GM18520 (cell line): Measurements from ENCODE around the gene ADK.

ENCODE experiments used
- ATAC-seq: cut with Tn5 transposase; IDR thresholded peaks from one replicate; pipeline ENCODE4 v1.9.1; 2021; ENCODE audit not compliant: unreplicated experiment

ADK gene

DNA sequence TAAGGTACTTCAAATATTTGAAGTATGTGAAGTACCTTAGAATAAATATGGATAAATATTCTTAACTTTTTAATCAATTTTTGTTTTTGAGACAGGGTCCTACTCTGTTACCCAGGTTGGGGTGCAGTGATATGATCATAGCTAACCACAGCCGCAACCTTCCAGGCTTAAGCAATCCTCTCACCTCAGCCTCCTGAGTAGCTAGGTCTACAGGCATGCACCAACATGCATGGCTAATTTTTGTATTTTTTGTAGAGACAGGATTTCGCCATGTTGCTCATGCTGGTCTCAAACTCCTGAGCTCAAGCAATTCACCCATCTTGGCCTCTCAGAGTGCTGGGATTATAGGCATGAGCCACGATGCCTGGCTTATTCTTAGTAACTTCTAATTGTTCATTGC, 555.9 kb downstream of the ADK start:
- ATAC-seq, result no peak

- no peak for ATAC-seq
Measured at GRCh38 chr10:74708246-74708645, 557.2 kb downstream of the ADK start.

GRCh38 chr10:74718208-74718607, 567.2 kb downstream of the ADK start:
- no peak for ATAC-seq

- no peak for ATAC-seq
Measured at GRCh38 chr10:74728225-74728624, 577.2 kb downstream of the ADK start.

DNA sequence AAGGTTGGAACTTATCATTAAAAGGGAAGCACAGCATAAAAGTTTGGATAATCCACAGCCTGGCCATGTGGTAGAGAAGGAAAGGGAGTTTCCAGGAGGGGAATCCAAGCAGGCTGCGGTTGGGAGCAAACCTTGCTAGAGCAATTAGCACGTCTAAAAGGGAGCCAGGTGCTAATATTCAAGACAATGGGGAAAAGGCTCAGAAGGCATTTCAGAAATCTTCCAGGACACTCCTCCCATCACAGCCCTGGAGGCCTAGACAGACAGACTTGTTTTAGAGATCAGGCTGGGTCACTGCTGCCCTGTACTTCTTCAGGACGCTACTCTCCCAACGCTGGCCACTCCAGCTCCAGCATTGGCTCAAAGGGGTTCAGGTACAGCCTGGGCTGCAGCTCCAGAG, 579.2 kb downstream of the ADK start:
- ATAC-seq, result no peak

GRCh38 chr10:74733612-74734011, 582.6 kb downstream of the ADK start:
- ATAC-seq, result no peak

- ATAC-seq, result no peak
Measured at GRCh38 chr10:74736029-74736428, 585.0 kb downstream of the ADK start.

DNA sequence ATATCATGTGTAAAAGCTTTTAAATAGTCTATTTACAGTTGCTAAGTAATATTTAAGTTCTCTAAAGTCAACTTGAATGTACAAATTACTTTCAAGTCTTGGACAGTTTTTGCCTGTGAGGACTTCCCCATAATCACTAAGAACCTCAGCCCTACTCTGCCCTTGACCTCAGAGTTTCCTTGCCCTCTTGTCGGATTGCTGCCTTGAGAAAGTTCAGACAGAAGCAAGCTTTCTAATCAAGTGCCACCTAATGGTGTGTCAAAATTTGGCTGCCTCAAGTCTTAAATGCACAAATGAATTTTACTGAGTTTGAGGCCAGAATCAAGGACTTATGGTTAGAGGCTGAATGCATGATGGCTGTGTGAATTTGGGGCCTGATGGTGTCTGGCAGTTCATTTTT, 587.0 kb downstream of the ADK start:
- no peak for ATAC-seq

- ATAC-seq, result no peak
Measured at GRCh38 chr10:74738542-74738941, 587.5 kb downstream of the ADK start.

GRCh38 chr10:74738985-74739567, 588.1 kb downstream of the ADK start:
- ATAC-seq, result no peak

- no peak for ATAC-seq
Measured at GRCh38 chr10:74743401-74743800, 592.4 kb downstream of the ADK start.

DNA sequence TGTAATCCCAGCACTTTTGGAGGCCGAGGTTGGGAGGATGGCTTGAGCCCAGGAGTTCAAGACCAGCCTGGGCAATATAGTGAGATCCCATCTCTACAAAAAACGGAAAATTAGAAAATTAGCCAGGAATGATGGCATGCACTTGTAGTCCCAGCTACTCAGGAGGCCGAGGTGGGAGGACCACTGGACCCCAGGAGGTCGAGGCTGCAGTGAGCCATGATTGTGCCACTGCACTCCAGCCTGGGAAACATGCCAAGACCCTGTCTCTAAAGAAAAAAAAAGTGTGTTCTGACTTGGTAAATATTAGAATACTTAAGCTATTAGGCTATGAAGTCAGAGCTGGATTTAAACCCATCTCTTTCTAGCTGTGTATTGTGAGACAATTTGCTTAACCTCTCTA, 594.4 kb downstream of the ADK start:
- ATAC-seq, result no peak

GRCh38 chr10:74746813-74747212, 595.8 kb downstream of the ADK start:
- ATAC-seq, result no peak

GRCh38 chr10:74748468-74749031, 597.5 kb downstream of the ADK start:
- no peak for ATAC-seq

- peak; percentile 37 for ATAC-seq
Measured at GRCh38 chr10:74750848-74751274, 599.8 kb downstream of the ADK start.

- ATAC-seq, result no peak
Measured at GRCh38 chr10:74752371-74753040, 601.5 kb downstream of the ADK start.

DNA sequence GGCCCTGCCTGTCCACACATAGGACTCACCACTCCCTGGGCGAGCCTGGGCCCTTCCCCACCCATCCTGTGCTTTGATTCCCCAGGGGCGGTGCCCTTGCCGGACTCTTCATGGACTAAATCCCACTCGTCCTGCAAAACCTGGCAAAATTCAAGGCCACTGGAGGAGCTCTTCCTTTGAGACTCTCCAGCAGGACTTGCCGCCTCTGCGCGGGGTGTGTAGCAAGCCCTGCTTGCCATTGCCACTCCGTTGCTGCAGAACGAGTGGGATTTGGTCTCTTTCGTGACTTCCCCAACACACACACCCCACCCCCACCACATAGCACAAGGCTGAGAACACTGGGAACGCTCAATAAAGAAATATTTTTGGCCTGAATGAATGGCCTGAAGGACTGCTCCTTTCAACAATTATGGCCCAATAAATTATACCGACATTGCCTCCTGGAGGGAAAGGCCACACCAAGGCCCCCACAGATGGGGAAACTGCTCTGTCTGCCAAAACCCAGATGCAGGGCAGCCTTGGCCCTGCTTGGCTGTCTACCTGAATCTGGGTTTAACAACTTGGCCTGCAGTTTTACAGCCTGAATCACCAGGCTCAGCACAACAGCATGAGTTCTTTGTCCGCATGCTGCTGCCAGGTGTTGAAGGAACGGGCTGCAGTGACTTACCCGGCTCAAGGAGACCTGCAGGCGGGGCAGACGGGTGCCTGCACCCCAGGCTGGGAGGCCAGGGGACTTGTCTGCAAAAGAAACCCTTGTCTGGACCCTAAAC, 602.6 kb downstream of the ADK start:
- no peak for ATAC-seq

DNA sequence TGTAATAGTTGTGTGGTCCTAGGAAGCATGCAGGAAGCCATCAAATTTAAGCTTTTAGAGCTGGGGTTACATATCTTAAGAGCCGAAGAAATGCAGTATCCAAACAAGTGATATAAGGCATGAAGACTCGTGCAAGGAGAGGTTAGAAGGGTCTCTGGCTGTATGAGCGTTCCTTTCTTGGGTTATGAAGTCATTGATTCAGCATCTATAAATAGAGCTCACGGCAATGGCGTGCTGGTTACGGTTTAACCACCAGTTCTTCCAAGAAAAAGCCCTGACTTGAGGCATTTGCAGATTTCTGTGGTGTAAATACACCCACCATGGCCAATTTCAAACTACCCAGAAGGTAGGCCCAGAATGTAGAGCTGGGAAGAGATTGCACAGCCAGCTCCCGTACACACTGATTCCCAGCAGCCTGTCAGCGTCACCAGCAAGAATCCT, 603.4 kb downstream of the ADK start:
- no peak for ATAC-seq

- no peak for ATAC-seq
Measured at GRCh38 chr10:74755273-74755672, 604.3 kb downstream of the ADK start.
